WI38 (cell line): ENCODE data around the gene EHHADH.
"Not testable (repeated sequence)": the region's sequence is repeated elsewhere in the genome, so short reads cannot be mapped to it uniquely, and the experiment has no call there.

Source experiments
- H3K4me3 ChIP-seq: 2 replicates; pipeline ENCODE4 v1.5.1; 2011; ENCODE audit warnings: low read depth, mild to moderate bottlenecking, control low read depth, low read length
- TF ChIP-seq, protein P1 (sequence below): IDR thresholded peaks from 2 replicates; pipeline ENCODE4 v1.5.1; 2012; ENCODE audit warnings: low read depth, mild to moderate bottlenecking, control low read depth, low read length

The EHHADH gene

DNA sequence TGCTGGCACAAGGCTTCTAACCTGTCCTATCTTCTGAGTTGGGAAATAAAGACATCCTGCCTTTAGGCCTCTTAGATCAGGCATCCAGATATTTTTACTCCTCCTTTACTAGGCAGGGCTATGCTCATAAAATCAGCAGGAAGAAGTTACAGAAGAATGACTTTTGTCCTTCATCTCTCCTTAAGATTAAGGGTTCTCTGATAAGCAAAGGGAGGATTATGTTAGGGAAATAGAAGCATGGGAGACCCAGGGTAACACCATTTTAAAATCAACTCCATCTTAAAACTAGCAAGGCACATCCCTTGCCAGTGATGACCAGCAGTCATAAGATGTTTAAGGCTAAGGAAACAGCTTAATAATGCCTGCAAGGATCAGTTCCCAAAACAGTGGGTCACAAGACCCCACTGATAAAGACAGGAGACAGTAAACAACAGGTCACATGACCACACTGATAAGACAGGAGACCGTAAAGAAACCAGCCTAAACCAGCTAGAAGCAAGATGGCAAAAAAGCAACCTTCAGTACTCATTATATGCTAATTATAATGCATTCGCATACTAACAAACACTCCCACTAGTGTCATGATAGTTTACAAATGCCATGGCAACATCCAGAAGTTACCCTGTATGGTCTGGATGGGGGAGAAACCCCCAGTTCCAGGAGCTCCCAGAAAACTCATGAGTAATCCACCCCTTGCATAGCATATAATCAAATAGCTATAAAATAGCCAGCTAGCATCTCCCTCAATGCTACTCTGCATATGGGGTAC lies 14.5 kb upstream of the EHHADH start:
- no peak overlapping the region for H3K4me3 ChIP-seq
- TF ChIP-seq, protein P1, sequence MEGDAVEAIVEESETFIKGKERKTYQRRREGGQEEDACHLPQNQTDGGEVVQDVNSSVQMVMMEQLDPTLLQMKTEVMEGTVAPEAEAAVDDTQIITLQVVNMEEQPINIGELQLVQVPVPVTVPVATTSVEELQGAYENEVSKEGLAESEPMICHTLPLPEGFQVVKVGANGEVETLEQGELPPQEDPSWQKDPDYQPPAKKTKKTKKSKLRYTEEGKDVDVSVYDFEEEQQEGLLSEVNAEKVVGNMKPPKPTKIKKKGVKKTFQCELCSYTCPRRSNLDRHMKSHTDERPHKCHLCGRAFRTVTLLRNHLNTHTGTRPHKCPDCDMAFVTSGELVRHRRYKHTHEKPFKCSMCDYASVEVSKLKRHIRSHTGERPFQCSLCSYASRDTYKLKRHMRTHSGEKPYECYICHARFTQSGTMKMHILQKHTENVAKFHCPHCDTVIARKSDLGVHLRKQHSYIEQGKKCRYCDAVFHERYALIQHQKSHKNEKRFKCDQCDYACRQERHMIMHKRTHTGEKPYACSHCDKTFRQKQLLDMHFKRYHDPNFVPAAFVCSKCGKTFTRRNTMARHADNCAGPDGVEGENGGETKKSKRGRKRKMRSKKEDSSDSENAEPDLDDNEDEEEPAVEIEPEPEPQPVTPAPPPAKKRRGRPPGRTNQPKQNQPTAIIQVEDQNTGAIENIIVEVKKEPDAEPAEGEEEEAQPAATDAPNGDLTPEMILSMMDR, result no peak

DNA sequence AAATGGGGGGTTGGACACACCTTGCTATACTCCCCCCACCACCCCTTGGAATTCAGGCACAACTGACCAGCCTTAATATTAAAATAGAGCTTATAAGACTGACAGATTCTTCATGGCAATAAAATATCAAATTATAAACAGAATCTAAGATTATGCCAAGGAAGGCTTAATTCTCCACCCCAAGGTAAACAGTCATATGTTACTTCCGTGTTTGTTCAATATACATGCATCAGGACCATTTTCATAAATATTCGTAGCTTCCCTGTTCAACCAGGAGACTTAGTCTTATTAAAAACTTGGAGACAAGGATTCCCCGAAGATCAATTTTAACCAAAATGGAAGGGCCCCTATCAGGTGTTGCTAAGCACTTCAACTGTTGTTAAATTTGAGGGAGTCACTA lies 13.3 kb upstream of the EHHADH start:
- TF ChIP-seq, protein P1, result no peak
- H3K4me3 ChIP-seq, result no peak overlapping the region

DNA sequence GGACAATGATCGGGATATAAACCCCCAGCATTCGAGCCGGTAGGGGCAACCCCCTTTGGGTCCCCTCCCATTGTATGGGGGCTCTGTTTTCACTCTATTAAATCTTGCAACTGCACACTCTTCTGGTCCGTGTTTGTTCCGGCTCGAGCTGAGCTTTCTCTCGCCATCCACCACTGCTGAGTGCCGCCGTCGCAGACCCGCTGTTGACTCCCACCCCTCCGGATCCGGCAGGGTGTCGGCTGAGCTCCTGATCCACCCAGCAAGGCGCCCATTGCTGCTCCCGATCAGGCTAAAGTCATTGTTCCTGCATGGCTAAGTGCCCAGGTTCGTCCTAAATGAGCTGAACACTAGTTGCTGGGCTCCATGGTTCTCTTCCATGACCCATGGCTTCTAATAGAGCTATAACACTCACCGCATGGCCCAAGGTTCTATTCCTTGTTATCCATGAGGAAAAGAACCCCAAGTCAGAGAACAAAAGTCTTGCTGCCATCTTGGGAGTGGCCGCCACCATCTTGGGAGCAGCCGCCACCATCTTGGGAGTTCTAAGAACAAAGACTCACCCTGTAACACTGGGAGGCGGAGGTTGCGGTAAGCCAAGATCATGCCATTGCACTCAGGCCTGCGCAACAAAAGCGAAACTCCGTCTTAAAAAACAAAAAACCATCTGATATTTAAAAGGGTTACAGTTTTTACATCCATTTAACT lies 11.2 kb upstream of the EHHADH start:
- H3K4me3 ChIP-seq, result no peak overlapping the region
- TF ChIP-seq, protein P1, result no peak

DNA sequence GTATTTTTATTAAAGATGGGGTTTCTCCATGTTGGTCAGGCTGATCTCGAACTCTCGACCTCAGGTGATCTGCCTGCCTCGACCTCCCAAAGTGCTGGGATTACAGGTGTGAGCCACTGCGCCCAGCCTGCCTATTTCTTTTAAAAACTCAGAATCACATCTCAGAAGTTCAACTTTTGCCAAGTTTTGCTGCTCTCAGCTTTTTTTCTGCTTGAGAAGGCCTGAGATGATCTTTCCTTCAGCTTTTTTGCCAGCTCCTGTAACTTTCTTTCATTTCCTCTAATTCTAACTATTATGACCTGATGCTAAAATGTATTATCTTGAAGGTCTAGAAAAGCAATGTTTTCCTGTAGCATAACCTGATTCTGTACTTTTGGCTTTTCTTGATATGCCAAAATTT lies 9.6 kb upstream of the EHHADH start:
- H3K4me3 ChIP-seq, result no peak overlapping the region
- TF ChIP-seq, protein P1, result no peak

DNA sequence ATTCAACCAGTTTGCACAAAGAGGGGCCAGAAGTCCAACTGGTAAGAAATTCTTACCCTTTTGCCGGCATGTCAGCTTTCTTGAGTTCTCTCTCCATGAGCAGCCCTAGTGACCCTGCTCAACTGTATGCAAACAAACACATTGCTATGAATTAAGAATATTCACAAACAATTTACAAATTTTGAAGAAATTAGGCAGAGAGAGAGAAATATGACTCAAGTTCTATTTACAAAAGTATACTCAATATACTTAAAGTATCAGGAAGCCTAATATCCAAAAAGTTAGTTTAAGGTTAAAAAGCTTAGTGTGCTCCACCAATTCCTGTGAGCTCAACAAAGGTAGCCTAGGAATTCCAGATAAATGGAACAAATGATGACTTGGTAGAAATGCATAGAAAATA lies 3.5 kb upstream of the EHHADH start:
- no peak overlapping the region for H3K4me3 ChIP-seq
- TF ChIP-seq, protein P1, result no peak

DNA sequence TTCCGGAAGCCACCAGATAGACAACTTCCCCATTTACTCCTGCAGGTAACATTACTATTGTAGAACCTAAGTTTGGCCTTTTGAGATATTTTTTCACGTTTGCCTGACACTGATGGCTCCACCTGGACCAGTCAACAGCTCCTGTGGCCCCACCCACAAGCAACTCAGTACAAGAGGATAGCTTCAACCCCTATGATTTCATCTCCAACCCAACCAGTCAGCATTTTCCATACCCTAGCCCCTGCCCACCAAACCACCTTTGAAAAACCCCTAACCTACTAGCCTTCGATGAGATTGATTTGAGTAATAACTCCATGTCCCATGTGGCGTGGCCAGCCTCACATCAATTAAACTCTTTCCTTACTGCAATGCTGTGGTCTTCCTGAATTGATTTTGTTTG lies 950 bp upstream of the EHHADH start:
- no peak overlapping the region for H3K4me3 ChIP-seq
- TF ChIP-seq, protein P1, result no peak

DNA sequence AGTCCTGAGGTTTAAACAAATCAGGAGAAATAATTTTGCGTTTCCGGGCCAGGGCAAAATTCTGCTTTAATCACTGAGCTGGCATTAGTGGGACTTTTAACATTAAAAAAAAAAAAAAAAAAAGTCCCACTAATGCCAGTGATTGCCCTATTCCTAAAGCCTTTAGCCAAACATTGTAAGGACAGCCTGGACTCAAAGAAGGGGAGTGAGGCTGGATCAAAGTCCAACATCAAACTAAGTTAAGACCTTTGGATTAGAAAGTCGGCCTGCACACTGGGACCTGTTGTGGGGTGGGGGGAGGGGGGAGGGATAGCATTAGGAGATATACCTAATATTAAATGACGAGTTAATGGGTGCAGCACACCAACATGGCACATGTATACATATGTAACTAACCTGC lies 716 bp downstream of the EHHADH start:
- not testable (repeated sequence) for H3K4me3 ChIP-seq
